Breast epithelium (tissue), 3 donors: ENCODE data around the gene SMARCA4.

ENCODE experiments used
- CTCF ChIP-seq, 3 donors: fragments of 450-650 bp; IDR thresholded peaks; one replicate each; pipeline ENCODE4 v1.5.1; 2016 to 2017; ENCODE audit warnings: antibody characterized with exemption in 3 of 3, mild to moderate bottlenecking in 3 of 3, moderate library complexity in 3 of 3
- POLR2A ChIP-seq: fragments of 450-650 bp; IDR thresholded peaks from one replicate; pipeline ENCODE4 v1.6.1; 2016; ENCODE audit warnings: antibody characterized with exemption, mild to moderate bottlenecking, moderate library complexity
- POLR2AphosphoS5 ChIP-seq, 3 donors: sonication (generic); formaldehyde crosslinking; IDR thresholded peaks; one replicate each; pipeline ENCODE4 v1.6.1; 2017; ENCODE audit warnings: antibody characterized with exemption in 3 of 3

GRCh38 chr19:11027381-11027780, 66.6 kb downstream of the SMARCA4 start:
- TF ChIP-seq CTCF (IDR thresholded peaks at IDR 0.05), result no peak
- TF ChIP-seq POLR2A, result no peak
- TF ChIP-seq POLR2AphosphoS5 (IDR thresholded peaks at IDR 0.05), result no peak
